ENCODE data around the gene GPANK1.
A peak's percentile ranks its signal among the peaks of the same experiment; 100 is the strongest.

Gene GPANK1

DNA sequence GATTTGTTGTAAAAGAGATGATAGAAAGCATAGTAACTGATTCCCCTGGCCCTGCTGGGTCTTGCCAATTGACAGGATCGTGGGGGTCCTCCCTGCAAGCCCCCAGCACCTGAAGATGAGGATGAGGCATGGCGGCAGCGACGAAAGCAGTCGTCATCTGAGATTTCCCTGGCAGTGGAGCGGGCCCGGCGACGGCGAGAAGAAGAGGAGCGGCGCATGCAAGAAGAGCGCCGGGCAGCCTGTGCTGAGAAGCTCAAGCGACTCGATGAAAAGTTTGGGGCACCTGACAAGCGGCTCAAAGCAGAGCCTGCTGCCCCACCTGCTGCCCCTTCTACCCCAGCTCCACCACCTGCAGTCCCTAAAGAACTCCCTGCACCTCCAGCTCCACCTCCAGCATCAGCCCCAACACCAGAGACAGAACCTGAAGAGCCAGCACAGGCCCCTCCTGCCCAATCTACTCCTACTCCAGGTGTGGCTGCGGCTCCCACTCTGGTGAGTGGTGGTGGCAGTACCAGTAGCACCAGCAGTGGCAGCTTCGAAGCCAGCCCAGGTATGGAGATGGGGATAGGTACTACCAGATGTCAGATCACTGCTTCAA is 37.0 kb downstream of the GPANK1 start:
- Mint-ChIP-seq H3K9me3 (no peaks in the 10 kb centered on the region), H3K4me3 (no peak overlapping the region), H3K27ac (peak overlapping the region; percentile 13 to 14), H3K4me1 (peaks cover 45% of the 10 kb centered on the region), H3K27me3 (no peaks in the 10 kb centered on the region)
- ATAC-seq (no peak), DNase-seq (no peak)

DNA sequence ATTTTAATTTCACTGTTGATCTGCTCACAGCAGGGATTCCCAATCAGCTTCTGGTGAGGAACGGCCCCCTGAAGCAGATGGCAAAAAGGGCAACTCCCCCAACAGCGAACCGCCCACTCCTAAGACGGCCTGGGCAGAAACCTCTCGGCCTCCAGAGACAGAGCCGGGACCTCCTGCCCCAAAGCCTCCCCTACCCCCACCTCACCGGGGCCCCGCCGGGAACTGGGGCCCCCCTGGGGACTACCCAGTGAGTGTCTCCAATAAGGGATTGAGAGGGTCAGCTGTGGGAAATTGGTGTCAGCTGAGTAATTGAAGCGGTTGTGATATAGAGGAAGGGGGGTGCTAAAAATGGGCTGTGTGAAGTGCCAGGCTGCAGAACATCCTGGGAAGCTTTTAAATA is 37.8 kb downstream of the GPANK1 start:
- peaks cover 45% of the 10 kb centered on the region for H3K4me1 Mint-ChIP-seq
- H3K9me3 Mint-ChIP-seq = no peaks in the 10 kb centered on the region
- H3K27me3 Mint-ChIP-seq = no peaks in the 10 kb centered on the region
- ATAC-seq (no peak), DNase-seq (no peak)
- no peak overlapping the region for H3K27ac Mint-ChIP-seq
- H3K4me3 Mint-ChIP-seq = no peak overlapping the region

DNA sequence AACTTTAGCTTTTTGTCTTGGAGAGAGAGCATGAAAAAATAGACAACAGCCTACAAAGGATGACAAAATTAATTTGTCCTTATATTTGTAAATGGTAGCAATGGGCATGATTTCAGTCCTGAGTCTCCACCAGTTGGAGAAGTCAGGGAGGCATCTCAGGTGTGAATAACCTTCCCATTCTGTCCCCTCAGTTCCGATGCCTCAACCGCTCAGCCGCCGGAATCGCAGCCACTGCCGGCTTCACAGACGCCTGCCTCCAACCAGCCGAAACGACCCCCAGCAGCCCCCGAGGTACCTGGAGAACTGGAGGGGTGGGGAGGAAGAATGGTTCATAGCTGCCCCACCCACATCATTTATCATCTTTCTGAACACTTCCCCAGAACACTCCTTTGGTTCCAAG is 40.7 kb downstream of the GPANK1 start:
- H3K4me3 Mint-ChIP-seq = no peak overlapping the region
- DNase-seq (no peak), ATAC-seq (no peak)
- no peaks in the 10 kb centered on the region for H3K27me3 Mint-ChIP-seq
- H3K4me1 Mint-ChIP-seq = peaks cover 44% of the 10 kb centered on the region
- no peaks in the 10 kb centered on the region for H3K9me3 Mint-ChIP-seq
- no peak overlapping the region for H3K27ac Mint-ChIP-seq

DNA sequence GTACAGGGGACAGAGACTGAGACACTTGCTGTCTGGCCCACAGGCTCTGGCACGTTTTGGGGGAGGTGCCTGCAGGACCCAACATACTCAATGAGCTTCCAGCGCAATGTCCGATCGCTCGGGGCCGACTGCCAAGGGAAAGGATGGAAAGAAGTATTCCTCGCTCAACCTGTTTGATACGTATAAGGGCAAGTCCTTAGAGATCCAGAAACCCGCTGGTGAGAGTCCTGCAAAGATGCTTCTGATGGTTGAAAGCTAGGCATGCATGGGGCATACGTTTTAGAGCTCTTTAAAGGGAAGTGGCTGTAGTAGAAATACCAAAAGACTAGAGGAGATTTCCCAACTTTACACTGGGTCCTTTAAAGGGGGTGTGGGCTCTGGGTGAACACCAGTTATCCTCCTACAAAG is 42.1 kb downstream of the GPANK1 start:
- no peak for ATAC-seq
- H3K27me3 Mint-ChIP-seq = no peaks in the 10 kb centered on the region
- peak overlapping the region; percentile 90 to 98 for H3K27ac Mint-ChIP-seq
- H3K9me3 Mint-ChIP-seq = no peaks in the 10 kb centered on the region
- H3K4me3 Mint-ChIP-seq = peak overlapping the region; percentile 78 to 97
- peaks cover 56% of the 10 kb centered on the region for H3K4me1 Mint-ChIP-seq
- DNase-seq = no peak

DNA sequence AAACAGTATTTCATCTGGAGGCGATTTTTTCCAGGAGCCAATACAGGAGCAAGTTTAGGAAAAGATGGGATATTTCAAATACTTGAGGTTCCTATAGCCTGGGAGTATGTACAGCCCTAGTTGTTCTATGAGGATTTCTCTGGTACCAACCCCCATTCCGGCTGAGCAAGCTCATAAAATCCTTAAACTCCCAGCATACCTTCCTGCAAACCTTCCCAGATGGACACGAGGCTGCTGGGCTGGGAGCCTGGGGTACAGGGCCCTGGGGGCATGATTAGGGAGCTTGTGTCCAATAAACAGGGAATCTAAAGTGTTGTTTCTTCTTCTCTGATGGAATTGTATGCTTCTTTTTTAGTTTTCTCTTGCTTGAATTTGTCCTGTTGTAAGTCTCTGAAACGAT is 42.8 kb downstream of the GPANK1 start:
- H3K27ac Mint-ChIP-seq = peak overlapping the region; percentile 90 to 98
- H3K4me3 Mint-ChIP-seq = peak overlapping the region; percentile 78 to 97
- ATAC-seq = no peak
- H3K9me3 Mint-ChIP-seq = no peaks in the 10 kb centered on the region
- no peak for DNase-seq
- peaks cover 56% of the 10 kb centered on the region for H3K4me1 Mint-ChIP-seq
- no peaks in the 10 kb centered on the region for H3K27me3 Mint-ChIP-seq

DNA sequence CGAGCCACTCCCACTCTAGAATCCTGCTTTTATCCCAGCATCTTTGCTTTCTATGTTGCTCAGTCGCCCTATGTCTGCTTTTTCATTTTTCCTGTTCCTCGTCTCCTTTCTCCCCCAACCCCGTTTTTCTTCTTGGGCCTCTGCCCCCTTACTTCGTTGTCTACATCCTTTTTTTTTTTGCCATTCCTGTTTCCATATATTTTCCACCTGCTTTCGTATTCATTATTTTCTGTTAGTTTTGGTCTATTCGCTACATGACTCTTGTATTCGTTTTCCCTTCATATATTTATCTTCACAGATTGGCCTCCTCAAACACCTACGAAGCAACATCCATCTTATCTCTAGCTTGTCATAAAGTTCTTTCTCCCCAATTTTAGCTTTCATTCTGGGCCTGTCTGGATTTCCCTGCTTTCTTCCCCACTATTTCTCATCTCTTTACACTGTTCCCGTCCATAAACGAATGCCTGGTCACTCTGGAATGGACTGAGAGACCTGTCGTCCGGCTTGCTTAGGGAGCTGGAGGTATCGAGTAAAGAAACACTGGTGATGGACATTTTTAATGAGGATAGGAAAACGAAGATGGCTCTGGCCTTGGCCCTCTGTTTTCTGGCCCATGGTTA is 43.4 kb downstream of the GPANK1 start:
- Mint-ChIP-seq H3K4me1 (peaks cover 57% of the 10 kb centered on the region), H3K27me3 (no peaks in the 10 kb centered on the region)

DNA sequence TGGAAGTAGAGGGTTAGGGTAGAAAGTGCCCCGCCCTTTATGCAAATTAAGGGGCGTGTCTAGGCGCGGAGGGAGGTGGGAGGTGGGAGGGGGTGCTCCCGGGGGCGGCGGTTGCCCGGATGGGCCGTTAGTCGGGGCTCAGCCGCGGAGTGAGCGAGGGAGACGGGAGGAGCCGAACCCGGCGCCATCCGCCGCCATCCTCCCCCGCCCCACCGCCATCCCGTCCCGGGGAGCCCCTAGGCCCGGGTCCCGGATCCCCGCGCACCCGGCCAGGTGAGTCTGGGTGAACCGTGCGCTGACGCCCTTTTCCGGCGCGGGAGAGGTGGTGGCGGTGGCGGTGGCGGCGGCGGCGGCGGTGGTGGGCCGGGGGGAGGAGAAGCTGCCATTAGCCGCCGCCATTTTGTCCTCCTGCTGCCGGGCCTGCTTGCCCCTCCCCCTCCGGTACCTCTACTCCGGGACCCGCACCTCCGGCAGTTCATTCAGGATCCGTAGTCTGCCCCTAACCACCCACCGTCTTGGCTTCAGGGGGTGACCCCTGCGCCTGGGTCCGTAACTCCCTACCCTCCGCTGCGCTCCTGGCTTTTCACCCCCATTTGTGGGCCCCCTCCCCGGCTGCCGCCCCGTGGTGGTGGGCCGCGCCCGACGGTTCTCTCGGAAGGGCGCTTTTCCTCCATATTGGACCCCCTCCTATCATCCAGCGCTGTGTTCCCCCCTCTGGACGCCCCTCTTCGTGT is 44.0 kb downstream of the GPANK1 start, which contains the start of gene PRRC2A:
PRRC2A (plus strand) TSS at position 130 of the 734 bp plus-strand sequence. CDS start 2,075 bp downstream, outside the sequence.
- Mint-ChIP-seq H3K4me3 (peak within 1 kb of the TSS; percentile 78 to 97), H3K9me3 (no peaks in the 10 kb centered on the region), H3K27ac (peak within 1 kb of the TSS; percentile 96 to 98), H3K27me3 (no peaks in the 10 kb centered on the region), H3K4me1 (peaks cover 57% of the 10 kb centered on the region)
- peak; percentile 72 for ATAC-seq
- peak in 1 of 2 donors; percentile 95 for DNase-seq

More for the DNA sequence above, 43.4 kb downstream of the GPANK1 start:
- peak overlapping the region; percentile 90 to 98 for H3K27ac Mint-ChIP-seq
- H3K4me3 Mint-ChIP-seq = peak overlapping the region; percentile 78 to 97
- ATAC-seq (no peak), DNase-seq (no peak)
- H3K9me3 Mint-ChIP-seq = no peaks in the 10 kb centered on the region

DNA sequence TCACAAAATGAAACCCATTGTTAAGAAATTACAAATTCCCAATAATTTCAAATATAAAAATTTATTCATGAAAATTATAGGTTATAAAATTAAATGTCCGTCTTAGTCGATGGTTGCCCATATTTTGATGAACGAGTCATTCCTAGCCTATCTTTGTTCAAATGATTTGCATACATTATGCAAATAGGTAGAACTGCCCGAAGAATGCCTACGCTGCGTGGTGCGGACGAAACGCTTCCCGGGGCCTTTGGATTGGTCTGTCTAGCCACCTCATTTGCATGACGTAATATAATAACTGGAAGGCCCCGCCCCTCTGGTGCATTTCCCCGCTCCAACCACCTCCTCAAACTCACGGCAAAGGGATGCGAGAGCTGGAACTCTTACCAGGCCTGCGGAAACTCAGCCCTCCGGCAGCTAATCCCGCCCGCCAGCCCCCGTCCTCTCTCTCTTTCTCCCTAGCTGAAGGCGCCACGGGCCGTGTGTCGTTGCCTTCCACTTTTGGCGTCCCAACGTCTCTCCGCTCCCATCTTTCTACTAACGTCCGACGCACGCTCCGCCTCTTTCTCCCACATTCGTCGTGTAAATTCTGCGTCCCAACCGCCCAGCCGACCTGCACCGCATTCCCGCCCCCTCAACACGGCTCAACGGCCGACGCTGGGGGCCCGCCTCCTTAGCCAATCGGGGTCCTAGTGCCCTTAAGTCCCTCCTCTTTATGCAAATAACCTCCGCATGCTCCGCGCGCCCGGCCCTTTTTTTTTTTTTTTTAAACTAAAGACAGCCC is 44.8 kb downstream of the GPANK1 start:
- Mint-ChIP-seq H3K9me3 (no peaks in the 10 kb centered on the region), H3K4me3 (peak overlapping the region; percentile 78 to 97), H3K4me1 (peaks cover 65% of the 10 kb centered on the region), H3K27ac (peak overlapping the region; percentile 96), H3K27me3 (no peaks in the 10 kb centered on the region)
- ATAC-seq (peak; percentile 87), DNase-seq (peak; percentile 97 to 99)

DNA sequence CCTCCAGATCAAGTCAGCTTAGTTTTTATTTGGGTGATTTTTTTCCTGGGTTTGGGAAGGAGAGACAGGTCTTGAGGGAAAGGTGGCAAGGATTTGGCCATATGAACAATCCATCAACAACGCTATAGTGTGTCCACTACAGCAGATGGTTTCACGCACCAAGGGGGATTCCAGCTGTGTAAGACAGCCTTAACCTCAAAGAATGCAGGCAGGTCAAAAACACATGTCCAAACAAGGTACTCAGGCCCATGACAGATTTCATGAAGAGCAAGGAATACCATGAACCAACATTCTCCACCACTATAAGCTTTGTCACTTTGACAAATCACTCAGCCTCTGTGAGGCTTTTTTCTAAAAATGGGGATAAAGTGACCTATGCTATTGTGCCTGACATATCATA is 47.8 kb downstream of the GPANK1 start:
- Mint-ChIP-seq H3K27ac (peak overlapping the region; percentile 93 to 98), H3K9me3 (no peaks in the 10 kb centered on the region), H3K4me3 (peak overlapping the region; percentile 89 to 96), H3K27me3 (no peaks in the 10 kb centered on the region), H3K4me1 (peaks cover 57% of the 10 kb centered on the region)
- DNase-seq (no peak), ATAC-seq (no peak)

DNA sequence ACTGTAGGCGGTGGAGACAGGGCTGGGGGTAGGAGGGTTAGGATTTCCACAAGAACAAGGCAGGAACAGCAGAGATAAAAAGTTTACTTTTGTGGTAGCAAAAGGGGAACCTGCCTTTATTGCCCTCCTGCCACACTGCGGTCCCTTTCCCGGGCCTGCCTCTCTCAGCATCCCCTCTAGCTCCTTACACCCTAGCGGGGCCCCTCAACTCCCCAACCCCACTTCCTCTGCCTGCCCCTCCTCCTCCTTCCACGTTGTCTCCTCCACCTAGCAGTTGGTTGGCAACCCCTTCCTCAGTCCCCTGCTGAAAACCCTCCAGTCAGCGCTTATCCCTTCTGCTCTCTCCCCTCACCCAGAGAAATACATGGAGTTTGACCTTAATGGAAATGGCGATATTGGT is 49.0 kb downstream of the GPANK1 start:
- no peak for ATAC-seq
- Mint-ChIP-seq H3K4me3 (peak overlapping the region; percentile 89 to 96), H3K4me1 (peaks cover 52% of the 10 kb centered on the region), H3K9me3 (no peaks in the 10 kb centered on the region), H3K27me3 (no peaks in the 10 kb centered on the region), H3K27ac (peak overlapping the region; percentile 93 to 98)
- DNase-seq = peak; percentile 28 to 57

DNA sequence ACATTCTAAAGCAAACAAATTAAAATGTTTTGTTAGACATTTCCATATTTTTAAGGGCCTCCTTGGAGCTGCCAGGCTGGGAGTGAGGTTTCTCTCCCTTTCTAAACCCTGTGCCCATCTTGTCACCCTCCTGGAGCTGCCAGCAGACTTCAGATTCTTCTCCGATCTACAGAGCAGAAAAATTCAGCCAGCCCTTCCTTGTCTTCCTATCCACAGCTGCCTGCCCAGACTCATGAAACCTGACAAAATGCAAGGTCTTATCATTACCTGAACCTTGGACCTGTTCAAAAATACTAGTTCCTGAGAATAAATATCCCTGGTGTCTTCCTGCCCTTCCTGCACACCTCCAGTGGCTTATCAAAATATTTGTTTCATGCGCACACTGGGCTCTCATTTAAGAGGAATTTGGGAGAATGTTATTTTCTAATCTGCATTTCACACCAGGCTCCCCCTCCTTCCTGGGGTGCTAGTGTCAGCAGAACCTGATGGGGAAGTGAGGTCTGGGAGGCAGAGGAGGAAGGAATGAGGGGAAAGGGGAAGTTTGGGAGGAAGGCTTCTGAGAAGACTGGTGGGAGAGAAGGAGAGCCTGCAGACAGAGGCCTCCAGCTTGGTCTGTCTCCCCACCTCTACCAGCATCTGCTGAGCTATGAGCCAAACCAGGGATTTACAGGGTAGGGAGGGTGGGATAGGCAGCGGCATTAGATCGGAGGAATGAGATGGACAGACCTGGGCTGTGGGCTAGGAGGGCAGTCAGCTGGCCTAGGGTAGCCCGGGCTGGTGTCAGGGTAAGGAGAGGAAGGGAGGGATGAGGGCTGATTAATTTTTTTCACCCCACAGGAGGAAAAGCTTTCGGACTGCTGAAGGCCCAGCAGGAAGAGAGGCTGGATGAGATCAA is 49.9 kb downstream of the GPANK1 start, which contains the start of gene AIF1:
AIF1 (plus strand) TSS at position 551 of the 895 bp plus-strand sequence; CDS start at position 647, 96 bp downstream.
- ATAC-seq = no peak
- peak within 1 kb of the TSS; percentile 89 to 96 for H3K4me3 Mint-ChIP-seq
- no peak for DNase-seq
- no peaks in the 10 kb centered on the region for H3K9me3 Mint-ChIP-seq
- peak within 1 kb of the TSS; percentile 93 to 98 for H3K27ac Mint-ChIP-seq
- no peaks in the 10 kb centered on the region for H3K27me3 Mint-ChIP-seq
- peaks cover 52% of the 10 kb centered on the region for H3K4me1 Mint-ChIP-seq

DNA sequence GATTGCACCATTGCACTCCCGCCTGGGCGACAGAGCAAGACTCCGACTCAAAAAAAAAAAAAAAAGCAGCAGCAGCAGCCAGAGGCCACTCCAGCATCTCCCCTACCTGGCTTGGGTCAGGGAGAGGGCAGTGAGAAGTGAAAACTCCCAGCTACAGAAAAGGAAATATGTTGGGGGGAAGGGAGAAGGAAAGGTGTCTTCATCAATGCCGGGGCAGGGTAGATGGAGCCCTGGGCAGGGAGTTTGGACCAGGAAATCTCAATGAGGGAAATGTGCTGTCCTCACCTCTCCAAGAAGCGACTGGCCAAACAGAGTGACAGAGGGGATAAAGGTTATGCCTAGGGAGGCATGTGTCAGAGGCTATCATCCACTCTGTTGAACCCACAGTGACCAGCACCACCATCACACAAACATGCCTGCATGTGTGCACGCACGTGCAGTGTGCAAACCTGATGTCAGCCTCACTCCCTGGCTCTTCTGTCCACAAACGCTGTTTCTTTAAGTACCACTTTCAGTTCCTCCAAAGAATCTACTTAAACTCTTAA is 50.6 kb downstream of the GPANK1 start:
- DNase-seq (no peak), ATAC-seq (no peak)
- no peaks in the 10 kb centered on the region for H3K27me3 Mint-ChIP-seq
- no peak overlapping the region for H3K4me3 Mint-ChIP-seq
- peaks cover 52% of the 10 kb centered on the region for H3K4me1 Mint-ChIP-seq
- no peak overlapping the region for H3K27ac Mint-ChIP-seq
- no peaks in the 10 kb centered on the region for H3K9me3 Mint-ChIP-seq

Data from stimulated activated naive CD8-positive, alpha-beta T cell treated with anti-CD3 and anti-CD28 coated beads, Interleukin-15, amount 100 ng/mL, for 72 hours (primary cell).